Testis (tissue), 3 donors: ENCODE data around the gene FBXO8. TPM values are rescaled to one million over a fixed set of nuclear protein-coding genes. Genes with fewer than 3 reads are reported as not detected.

Source experiments
- DNase-seq: peaks from one replicate; pipeline ENCODE4 v3.0.0-alpha.2; 2019
- H3K27ac ChIP-seq, 2 donors: fragments of 200-600 bp; sonication (generic); one replicate each; pipeline ENCODE4 v1.5.1; 2019
- H3K27me3 ChIP-seq: fragments of 200-600 bp; sonication (generic); one replicate; pipeline ENCODE4 v1.5.1; 2019
- H3K36me3 ChIP-seq: fragments of 200-600 bp; sonication (generic); one replicate; pipeline ENCODE4 v1.5.1; 2017; ENCODE audit warnings: low read depth; ENCODE audit errors: missing control alignments
- H3K4me1 ChIP-seq: fragments of 200-600 bp; sonication (generic); one replicate; pipeline ENCODE4 v1.5.1; 2019
- H3K4me3 ChIP-seq, 2 donors: fragments of 200-600 bp; sonication (generic); one replicate each; pipeline ENCODE4 v1.5.1; 2017 to 2019
- H3K9me3 ChIP-seq: fragments of 200-600 bp; sonication (generic); one replicate; pipeline ENCODE4 v1.5.1; 2017
- CTCF ChIP-seq, 3 experiments: fragments of 450-650 bp in 2 of 3; fragments of 200-600 bp in 1 of 3; sonication (generic) in 1 of 3; IDR thresholded peaks; one replicate each; pipeline ENCODE4 v1.5.1; 2016 to 2019; ENCODE audit warnings: antibody characterized with exemption in 3 of 3, mild to moderate bottlenecking in 2 of 3, moderate library complexity in 1 of 3
- POLR2A ChIP-seq: fragments of 450-650 bp; IDR thresholded peaks from one replicate; pipeline ENCODE4 v1.6.1; 2017; ENCODE audit warnings: antibody characterized with exemption, mild to moderate bottlenecking, moderate library complexity
- WGBS, 2 donors: methylation state at CpG; one replicate each; pipeline ENCODE4 v1.1.5; 2018; 5-methylcytosine and 5-hydroxymethylcytosine counted together
- intact Hi-C: fragments of 100-400 bp; cut with DNase I; formaldehyde crosslinking; loops from one replicate; pipeline ENCODE4 v1.15.1; 2023; ENCODE audit warnings: low total_unique reads
- polyA plus RNA-seq: library from polyadenylated mRNA; stranded (reverse); fragments of 350-450 nt; fragmentation: Illumina TruSeq; extraction: RNeasy Lipid Tissue Mini Kit (QIAGEN cat#74804); gene quantifications from one replicate; pipeline ENCODE4 v1.2.3, GENCODE V29; 2014; ENCODE audit warnings: low read depth, low replicate concordance; ENCODE audit not compliant: insufficient read depth
- total RNA-seq, 2 donors: library from RNA; depleted of rRNA; stranded (reverse); fragments of >200 nt; gene quantifications; one replicate each; pipeline ENCODE4 v1.2.3, GENCODE V29; 2016

Gene FBXO8
- total and polyA plus RNA-seq, 3 donors from 2014 or later, result 22.6 to 25.5 (median 24.5) TPM

GRCh38 chr4:174320494-174321199, 37.2 kb upstream of the FBXO8 start:
- WGBS, 2 donors, result 75 to 79% methylated on average over 5 of the region's 5 CpGs
- H3K27ac ChIP-seq, result no peak overlapping the region

GRCh38 chr4:174318829-174319764, 35.6 kb upstream of the FBXO8 start:
- TF ChIP-seq CTCF (IDR thresholded peaks at IDR 0.05) (peak in 2 of 3 experiments; percentile 17 to 69), POLR2A (no peak)
- Histone ChIP-seq H3K9me3 (no peaks in the 10 kb centered on the region), H3K27ac (no peak overlapping the region), H3K4me1 (no peaks in the 10 kb centered on the region), H3K36me3 (no peaks in the 10 kb centered on the region), H3K4me3 (no peak overlapping the region), H3K27me3 (no peaks in the 10 kb centered on the region)
- intact Hi-C loops, result no loop called here
- WGBS, 2 donors, result 76 to 81% methylated on average over 8 of the region's 8 CpGs
- DNase-seq, result no peak

More at GRCh38 chr4:174320494-174321199, 37.2 kb upstream of the FBXO8 start:
- Histone ChIP-seq H3K4me3 (no peak overlapping the region), H3K9me3 (no peaks in the 10 kb centered on the region), H3K4me1 (no peaks in the 10 kb centered on the region), H3K36me3 (no peaks in the 10 kb centered on the region), H3K27me3 (no peaks in the 10 kb centered on the region)
- TF ChIP-seq POLR2A, result no peak
- intact Hi-C loops, result no loop called here
- no peak for DNase-seq

GRCh38 chr4:174317531-174317930, 34.1 kb upstream of the FBXO8 start:
- Histone ChIP-seq H3K27me3 (no peaks in the 10 kb centered on the region), H3K4me3 (no peak overlapping the region), H3K27ac (no peak overlapping the region), H3K36me3 (no peaks in the 10 kb centered on the region), H3K4me1 (no peaks in the 10 kb centered on the region), H3K9me3 (no peaks in the 10 kb centered on the region)
- TF ChIP-seq POLR2A, result no peak
- TF ChIP-seq CTCF (IDR thresholded peaks at IDR 0.05), result no peak
- no peak for DNase-seq
- intact Hi-C loops, result no loop called here

- Histone ChIP-seq H3K9me3 (no peaks in the 10 kb centered on the region), H3K27ac (no peak overlapping the region), H3K4me1 (no peaks in the 10 kb centered on the region), H3K4me3 (no peak overlapping the region), H3K27me3 (no peaks in the 10 kb centered on the region), H3K36me3 (no peaks in the 10 kb centered on the region)
- DNase-seq, result no peak
- intact Hi-C loops, result no loop called here
- WGBS, 2 donors, result 45 to 49% methylated on average over 2 of the region's 2 CpGs
- TF ChIP-seq CTCF (IDR thresholded peaks at IDR 0.05) (no peak), POLR2A (no peak)
Measured at GRCh38 chr4:174316954-174317353, 33.5 kb upstream of the FBXO8 start.

- no peak for DNase-seq
- TF ChIP-seq CTCF (IDR thresholded peaks at IDR 0.05), result no peak
- no peak for TF ChIP-seq POLR2A
- no peaks in the 10 kb centered on the region for H3K4me1 ChIP-seq
- H3K27me3 ChIP-seq, result no peaks in the 10 kb centered on the region
- no peak overlapping the region for H3K4me3 ChIP-seq
- H3K36me3 ChIP-seq, result no peaks in the 10 kb centered on the region
- no peak overlapping the region for H3K27ac ChIP-seq
- intact Hi-C loops, result no loop called here
- no peaks in the 10 kb centered on the region for H3K9me3 ChIP-seq
- WGBS, 2 donors, result 88 to 89% methylated on average over 1 of the region's 1 CpG
Measured at GRCh38 chr4:174316546-174316945, 33.1 kb upstream of the FBXO8 start.
